ENCODE data around the gene UBE2C.

The UBE2C gene

DNA sequence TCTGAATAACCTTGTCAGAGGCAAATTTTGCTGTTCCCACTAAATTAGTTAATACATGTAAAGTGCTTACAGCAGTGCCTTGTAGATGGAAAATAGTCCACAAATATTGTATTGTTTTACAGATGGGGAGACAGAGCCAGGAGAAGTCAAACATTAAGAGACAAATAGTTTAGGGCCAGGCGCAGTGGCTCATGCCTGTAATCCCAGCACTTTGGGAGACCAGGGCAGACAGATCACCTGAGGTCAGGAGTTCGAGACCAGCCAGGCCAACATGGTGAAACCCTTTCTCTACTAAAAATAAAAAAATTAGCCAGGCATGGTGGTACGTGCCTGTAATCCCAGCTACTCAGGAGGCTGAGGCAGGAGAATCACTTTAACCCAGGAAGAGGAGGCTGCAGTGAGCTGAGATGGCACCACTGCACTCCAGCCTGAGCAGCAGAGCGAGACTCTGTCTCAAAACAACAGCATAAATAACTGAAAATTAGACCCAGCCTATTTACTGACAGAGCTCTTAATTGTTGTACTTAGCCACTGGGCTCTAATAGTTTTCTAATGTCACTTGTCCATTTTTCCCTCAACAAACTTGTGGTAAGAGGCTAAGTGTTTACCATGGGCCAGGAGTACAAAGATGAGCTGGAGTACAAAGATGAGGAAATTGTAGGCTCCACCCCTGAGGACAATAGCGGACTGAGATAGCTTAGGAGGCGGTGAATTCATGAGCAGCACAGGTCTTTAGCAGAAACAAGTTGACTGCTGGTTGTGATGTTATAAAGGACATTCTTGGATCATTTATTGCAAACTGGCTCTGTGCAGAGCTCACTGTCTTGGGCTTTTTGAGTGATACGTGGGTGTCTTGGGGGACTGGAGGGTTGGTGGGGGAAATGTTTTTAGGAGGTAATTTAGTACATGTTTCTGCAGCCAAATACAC is 51.4 kb downstream of the UBE2C start:
- TF ChIP-seq FOXP2 (optimal IDR thresholded peaks at IDR 0.05; ENCODE audit: borderline replicate concordance, extremely low read depth, extremely low read length, insufficient read depth): no peak
- TF ChIP-seq, protein P1, sequence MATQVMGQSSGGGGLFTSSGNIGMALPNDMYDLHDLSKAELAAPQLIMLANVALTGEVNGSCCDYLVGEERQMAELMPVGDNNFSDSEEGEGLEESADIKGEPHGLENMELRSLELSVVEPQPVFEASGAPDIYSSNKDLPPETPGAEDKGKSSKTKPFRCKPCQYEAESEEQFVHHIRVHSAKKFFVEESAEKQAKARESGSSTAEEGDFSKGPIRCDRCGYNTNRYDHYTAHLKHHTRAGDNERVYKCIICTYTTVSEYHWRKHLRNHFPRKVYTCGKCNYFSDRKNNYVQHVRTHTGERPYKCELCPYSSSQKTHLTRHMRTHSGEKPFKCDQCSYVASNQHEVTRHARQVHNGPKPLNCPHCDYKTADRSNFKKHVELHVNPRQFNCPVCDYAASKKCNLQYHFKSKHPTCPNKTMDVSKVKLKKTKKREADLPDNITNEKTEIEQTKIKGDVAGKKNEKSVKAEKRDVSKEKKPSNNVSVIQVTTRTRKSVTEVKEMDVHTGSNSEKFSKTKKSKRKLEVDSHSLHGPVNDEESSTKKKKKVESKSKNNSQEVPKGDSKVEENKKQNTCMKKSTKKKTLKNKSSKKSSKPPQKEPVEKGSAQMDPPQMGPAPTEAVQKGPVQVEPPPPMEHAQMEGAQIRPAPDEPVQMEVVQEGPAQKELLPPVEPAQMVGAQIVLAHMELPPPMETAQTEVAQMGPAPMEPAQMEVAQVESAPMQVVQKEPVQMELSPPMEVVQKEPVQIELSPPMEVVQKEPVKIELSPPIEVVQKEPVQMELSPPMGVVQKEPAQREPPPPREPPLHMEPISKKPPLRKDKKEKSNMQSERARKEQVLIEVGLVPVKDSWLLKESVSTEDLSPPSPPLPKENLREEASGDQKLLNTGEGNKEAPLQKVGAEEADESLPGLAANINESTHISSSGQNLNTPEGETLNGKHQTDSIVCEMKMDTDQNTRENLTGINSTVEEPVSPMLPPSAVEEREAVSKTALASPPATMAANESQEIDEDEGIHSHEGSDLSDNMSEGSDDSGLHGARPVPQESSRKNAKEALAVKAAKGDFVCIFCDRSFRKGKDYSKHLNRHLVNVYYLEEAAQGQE (IDR thresholded peaks at IDR 0.05; ENCODE audit: insufficient read depth in 1 of 2, low read depth in 2 of 2, low read length in 2 of 2): no peak
- TF ChIP-seq TAF1 (IDR thresholded peaks at IDR 0.05; ENCODE audit: borderline replicate concordance, insufficient read depth, low read length): no peak
- TF ChIP-seq SIN3A (IDR thresholded peaks at IDR 0.05; ENCODE audit: borderline replicate concordance, insufficient read depth, low read length): no peak
- no peak for TF ChIP-seq POLR2AphosphoS5 (IDR thresholded peaks at IDR 0.05; ENCODE audit: low read depth, low read length)

DNA sequence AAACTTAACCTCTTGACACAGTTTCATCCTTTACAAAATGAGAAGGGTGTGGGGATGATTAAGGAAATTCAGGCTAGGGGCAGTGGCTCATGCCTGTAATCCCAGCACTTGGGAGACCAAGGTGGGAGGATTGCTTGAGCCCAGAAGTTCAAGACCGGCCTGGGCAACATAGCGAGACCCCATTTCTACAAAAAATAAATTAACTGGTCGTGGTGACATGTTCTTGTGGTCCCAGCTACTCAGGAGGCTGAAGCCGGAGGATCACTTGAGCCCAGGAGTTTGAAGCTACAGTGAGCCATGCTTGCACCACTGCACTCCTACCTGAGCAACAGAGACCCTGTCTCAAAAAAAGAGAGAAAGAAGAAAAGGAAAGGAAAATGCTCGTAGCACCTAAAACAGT is 54.0 kb downstream of the UBE2C start:
- TF ChIP-seq, protein P1 (IDR thresholded peaks at IDR 0.05; ENCODE audit: insufficient read depth in 1 of 2, low read depth in 2 of 2, low read length in 2 of 2): no peak
- TF ChIP-seq FOXP2 (optimal IDR thresholded peaks at IDR 0.05; ENCODE audit: borderline replicate concordance, extremely low read depth, extremely low read length, insufficient read depth) (no peak), TAF1 (IDR thresholded peaks at IDR 0.05; ENCODE audit: borderline replicate concordance, insufficient read depth, low read length) (no peak), POLR2AphosphoS5 (IDR thresholded peaks at IDR 0.05; ENCODE audit: low read depth, low read length) (no peak), SIN3A (IDR thresholded peaks at IDR 0.05; ENCODE audit: borderline replicate concordance, insufficient read depth, low read length) (no peak)
